A673 (cell line): Measurements from ENCODE around the gene DOCK1.

Experiments
- EZH2 ChIP-seq: fragments of 200-600 bp; sonication (generic); IDR thresholded peaks from 2 replicates; pipeline ENCODE4 v1.6.1; 2017; ENCODE audit warnings: borderline replicate concordance, low read depth, mild to moderate bottlenecking, mixed read lengths, antibody characterized with exemption, low read length; ENCODE audit not compliant: poor library complexity, severe bottlenecking
- TF ChIP-seq, protein P1 (sequence below): fragments of 300-800, 200-600 bp; sonication (generic); conservative IDR thresholded peaks from 2 replicates; pipeline ENCODE4 v1.5.1; 2017; ENCODE audit warnings: low read depth, mild to moderate bottlenecking, antibody characterized with exemption, low read length, moderate library complexity, mixed read lengths

DNA sequence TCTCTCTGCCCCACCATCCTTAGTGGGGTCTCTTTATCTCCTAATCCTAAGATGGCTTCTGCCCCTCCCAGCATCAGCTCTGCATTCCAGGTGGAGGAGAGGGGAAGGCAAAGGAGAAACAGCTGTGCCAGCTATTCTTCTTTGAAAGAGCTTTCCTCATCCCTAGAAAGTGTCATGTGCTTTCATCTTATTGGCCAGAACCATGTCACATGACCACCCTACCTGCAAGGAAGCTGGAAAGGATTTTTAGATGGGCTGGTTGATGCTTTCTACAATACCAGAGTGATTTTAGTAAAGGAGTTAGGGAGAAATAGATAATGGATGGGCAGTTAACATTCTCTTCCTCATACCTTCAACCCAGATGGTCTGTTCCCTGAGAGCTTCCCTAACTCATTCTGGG is 150.0 kb downstream of the DOCK1 start:
- TF ChIP-seq, protein P1, sequence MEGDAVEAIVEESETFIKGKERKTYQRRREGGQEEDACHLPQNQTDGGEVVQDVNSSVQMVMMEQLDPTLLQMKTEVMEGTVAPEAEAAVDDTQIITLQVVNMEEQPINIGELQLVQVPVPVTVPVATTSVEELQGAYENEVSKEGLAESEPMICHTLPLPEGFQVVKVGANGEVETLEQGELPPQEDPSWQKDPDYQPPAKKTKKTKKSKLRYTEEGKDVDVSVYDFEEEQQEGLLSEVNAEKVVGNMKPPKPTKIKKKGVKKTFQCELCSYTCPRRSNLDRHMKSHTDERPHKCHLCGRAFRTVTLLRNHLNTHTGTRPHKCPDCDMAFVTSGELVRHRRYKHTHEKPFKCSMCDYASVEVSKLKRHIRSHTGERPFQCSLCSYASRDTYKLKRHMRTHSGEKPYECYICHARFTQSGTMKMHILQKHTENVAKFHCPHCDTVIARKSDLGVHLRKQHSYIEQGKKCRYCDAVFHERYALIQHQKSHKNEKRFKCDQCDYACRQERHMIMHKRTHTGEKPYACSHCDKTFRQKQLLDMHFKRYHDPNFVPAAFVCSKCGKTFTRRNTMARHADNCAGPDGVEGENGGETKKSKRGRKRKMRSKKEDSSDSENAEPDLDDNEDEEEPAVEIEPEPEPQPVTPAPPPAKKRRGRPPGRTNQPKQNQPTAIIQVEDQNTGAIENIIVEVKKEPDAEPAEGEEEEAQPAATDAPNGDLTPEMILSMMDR, result no peak
- no peak for TF ChIP-seq EZH2
